ENCODE results near the gene PRDM15. TPM values are rescaled to one million over a fixed set of nuclear protein-coding genes. Genes with fewer than 3 reads are reported as not detected.

PRDM15 gene
- total RNA-seq, 4 donors from 2014 or later: 5.3 to 6.8 (median 5.8) TPM

DNA sequence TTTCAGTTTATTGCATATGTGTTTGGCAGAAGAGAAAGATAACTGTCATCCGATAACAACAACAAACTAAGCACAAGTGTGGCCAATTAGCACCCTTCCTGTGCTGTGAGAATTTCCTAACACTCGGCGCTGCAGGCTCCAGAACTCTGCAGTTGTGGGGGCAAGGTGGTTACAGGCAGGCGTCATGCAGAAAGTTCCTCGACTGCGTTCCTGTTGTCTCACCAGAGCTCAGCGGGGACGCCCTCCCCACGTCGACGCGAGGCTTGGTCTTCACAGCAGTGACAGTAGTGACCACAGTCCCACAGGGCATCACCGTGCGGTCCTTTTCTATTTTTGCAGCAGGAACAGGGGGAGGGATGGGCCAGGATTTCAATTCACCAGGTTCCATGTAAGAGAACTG lies 27.6 kb upstream of the PRDM15 start:
- TF ChIP-seq, protein P1, sequence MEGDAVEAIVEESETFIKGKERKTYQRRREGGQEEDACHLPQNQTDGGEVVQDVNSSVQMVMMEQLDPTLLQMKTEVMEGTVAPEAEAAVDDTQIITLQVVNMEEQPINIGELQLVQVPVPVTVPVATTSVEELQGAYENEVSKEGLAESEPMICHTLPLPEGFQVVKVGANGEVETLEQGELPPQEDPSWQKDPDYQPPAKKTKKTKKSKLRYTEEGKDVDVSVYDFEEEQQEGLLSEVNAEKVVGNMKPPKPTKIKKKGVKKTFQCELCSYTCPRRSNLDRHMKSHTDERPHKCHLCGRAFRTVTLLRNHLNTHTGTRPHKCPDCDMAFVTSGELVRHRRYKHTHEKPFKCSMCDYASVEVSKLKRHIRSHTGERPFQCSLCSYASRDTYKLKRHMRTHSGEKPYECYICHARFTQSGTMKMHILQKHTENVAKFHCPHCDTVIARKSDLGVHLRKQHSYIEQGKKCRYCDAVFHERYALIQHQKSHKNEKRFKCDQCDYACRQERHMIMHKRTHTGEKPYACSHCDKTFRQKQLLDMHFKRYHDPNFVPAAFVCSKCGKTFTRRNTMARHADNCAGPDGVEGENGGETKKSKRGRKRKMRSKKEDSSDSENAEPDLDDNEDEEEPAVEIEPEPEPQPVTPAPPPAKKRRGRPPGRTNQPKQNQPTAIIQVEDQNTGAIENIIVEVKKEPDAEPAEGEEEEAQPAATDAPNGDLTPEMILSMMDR (IDR thresholded peaks at IDR 0.05; ENCODE audit: low read depth): no peak

DNA sequence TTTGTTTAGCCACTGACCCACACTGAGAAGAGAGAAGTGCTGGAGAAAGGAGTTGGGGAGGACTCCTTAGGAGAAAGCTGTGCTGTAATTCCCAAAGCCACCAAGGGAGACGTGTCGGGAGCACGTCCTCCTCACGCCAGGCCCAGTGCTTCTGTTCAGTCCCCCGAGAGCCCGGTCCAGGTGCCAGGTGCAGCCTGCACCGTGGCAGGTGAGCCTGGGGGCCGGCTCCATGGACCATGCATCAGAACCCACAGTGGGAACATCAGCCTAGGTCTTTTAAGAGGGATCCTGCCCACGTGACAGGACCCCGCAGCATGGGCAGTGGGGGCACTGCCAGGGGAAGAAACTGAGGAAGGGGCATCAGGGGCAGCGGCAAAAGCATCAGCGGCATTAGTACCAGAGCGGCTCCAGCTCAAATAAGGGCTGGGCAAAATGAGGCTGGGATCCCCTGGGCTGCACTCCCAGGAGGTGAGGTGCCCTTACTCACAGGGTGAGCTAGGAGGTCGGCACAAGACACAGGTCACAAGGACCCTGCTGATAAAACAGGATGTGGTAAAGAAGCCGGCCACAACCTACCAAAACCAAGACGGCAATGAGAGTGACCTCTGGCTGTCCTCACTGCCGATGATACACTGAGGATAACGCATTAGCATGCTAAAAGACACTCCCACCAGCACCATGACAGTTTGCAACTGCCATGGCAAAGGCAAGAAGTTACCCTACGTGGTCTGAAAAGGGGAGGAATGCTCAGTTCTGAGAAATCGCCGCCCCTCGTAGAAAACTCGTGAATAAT lies 24.6 kb upstream of the PRDM15 start:
- TF ChIP-seq, protein P1 (IDR thresholded peaks at IDR 0.05; ENCODE audit: low read depth): no peak

DNA sequence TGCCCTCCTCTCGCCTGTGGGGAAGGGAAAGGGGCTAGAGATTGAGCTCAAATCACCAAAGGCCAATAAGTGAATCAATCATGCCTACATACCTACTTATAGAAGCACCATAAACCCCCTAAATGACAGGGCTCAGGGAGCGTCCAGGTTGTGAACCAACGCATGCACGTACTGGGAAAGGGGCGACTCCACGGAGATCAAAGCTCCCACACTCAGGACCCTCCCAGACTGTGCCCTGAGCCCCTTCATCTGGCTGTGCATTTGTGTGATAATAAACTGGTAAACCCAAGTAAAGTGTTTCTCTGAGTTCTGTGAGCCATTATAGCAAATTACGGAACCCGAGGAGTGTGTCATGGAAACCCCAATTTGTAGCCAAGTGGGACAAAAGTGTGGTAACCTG lies 23.8 kb upstream of the PRDM15 start:
- TF ChIP-seq, protein P1 (IDR thresholded peaks at IDR 0.05; ENCODE audit: low read depth): no peak

DNA sequence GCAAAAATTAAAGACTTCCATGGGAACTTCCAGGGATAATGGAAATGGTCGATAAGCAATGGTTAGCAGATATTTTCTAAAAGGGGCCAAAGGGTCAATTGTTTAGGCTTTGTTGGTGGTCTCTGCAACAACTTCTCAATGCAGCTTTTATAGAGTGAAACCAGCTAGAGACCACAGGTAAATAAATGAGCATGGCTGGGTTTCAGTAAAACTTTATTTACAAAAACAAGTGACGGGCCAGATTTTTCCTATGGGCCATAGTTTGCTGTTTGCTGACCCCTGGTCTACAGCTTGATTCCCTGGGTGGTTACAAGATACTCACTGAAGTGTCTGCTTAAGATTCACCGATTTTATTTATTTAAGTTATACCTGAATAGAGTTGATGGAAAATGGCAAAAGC lies 22.6 kb upstream of the PRDM15 start:
- TF ChIP-seq, protein P1 (IDR thresholded peaks at IDR 0.05; ENCODE audit: low read depth): no peak

DNA sequence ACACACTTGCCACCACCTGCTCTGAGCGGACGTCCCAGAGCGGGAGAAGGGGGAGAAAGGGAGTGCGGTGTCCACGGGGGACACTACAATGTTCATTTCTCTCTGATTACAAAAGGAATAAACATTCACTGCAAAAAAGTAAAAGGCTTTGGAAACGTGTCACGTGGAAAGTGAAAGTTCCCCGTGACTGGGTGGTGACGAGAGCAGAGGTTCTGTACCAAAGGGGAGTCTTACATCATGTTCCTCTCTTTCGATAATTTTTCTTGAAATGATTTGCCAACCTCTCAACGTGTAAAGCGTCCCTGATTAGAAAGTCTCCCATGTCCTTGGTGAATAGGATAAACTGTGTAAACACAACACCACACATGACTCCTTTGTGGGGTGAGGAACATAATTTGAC lies 22.0 kb upstream of the PRDM15 start:
- TF ChIP-seq, protein P1 (IDR thresholded peaks at IDR 0.05; ENCODE audit: low read depth): no peak

DNA sequence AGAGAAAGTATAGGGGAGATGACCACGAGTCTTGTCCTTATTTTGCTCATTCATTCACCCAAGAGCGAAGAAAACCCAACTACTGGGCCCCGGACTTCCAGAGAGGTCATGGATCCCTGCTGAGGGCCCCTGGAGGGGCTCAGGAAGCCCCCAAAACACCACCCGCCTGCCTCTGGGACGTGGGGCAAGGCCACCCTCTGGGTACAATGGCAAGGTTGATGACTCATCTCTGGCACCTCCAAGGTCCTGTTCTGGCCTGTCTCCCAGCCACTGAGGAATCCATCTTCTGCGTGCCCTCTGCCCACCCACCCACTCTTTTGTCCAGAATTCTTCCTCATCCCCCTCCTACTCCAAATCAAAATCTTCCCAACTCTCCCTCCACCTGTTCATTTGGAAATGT lies 21.3 kb upstream of the PRDM15 start:
- TF ChIP-seq, protein P1 (IDR thresholded peaks at IDR 0.05; ENCODE audit: low read depth): no peak

DNA sequence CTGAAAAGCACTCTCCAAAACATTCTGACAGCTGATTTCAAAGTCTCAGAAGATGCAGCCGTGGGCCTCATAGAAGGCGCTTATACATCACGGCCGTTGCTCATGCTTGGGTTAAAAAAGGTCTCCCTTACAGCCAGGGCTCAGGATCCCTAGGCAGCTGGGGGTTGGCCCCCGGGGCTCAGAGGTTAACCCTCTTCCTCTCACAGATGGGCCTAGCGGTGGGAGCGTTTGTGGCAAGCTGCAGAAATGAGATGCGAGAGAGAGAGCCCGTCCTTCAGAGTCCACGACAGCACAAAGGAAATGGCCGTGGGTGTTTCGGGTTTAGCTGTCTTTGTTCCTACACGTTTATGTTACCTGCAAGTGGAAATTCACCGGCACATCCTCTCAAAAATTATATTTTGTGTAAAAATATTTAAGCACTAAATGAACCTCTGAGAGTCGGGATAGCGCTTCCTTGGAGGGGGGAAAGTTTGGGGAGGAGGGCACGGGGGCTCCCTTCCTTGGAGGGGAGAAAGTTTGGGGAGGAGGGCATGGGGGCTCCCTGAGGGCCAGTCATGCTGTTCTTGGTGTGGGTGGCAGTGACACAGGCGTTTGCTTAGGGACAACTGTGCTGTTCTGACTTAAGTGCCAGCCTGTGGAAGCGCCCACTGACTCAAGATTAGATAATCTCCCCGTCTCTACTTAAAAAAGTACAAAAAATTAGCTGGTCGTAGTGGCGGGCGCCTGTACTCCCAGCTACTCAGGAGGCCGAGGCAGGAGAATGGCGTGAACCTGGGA lies 20.5 kb upstream of the PRDM15 start:
- TF ChIP-seq, protein P1 (IDR thresholded peaks at IDR 0.05; ENCODE audit: low read depth): no peak

Data from subcutaneous adipose tissue (tissue), 4 donors.